T follicular helper cell (primary cell): Measurements from ENCODE around the gene RBFOX1.

Experiments
- DNase-seq: peaks from one replicate; pipeline ENCODE4 v3.0.0-alpha.2; 2020; ENCODE audit warnings: low read depth

RBFOX1 gene

DNA sequence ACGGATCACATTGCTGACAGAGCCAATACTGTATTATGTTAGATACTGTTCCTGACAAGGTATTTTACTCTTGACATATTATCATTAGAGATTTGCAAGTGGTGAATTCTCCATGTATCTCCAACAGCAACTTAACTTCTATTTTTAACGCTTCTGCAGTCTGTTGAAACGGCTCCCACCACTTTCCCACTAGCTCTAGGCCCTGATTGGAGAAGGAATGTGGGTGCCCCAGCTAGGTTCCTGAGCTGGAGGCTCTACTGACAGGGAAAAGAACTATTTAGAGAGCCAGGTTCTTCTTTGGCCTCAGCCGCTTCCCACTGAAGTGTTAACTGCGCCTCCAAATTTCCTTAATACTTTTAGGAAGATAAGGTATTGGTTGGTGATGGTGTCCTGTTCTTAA lies 191.8 kb downstream of the RBFOX1 start:
- no peak for DNase-seq

DNA sequence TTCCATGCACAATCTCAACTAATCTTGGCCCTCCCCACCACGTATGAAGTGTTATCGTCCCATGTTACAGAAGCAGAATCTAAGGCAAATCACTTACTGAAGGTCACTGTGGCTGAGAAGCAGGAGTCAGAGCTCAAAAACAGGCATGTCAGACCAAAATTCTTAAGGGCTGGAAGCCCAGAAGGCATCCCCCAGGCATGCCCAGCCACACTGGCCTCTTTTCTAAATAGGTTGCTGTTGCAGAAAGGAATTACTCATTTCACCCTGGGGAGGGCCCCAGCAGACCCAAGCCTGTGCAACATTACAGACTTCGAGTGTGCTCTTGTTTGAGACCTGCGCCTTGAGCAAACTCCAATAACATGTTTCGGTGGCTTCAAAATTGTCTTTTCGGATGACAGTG lies 194.1 kb downstream of the RBFOX1 start:
- DNase-seq, result no peak

DNA sequence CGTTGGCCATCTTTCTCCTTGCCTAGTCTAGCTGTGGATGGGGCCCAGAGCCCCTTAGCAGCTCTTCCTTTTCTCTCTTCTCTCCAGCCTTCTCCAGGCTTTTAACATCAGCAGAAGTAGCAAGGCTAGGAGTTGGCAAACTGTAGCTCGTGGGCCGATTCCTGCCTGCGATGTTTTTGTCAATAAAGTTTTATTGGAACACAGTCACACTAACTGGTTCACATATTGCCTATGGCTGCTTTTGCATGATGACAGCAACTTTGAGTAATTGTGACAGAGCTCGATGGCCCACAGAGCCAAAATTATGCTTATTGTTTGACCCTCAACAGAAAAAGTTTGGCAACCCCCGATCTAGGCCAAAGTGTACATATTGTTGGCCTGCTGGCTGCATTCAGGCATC lies 199.9 kb downstream of the RBFOX1 start:
- no peak for DNase-seq

DNA sequence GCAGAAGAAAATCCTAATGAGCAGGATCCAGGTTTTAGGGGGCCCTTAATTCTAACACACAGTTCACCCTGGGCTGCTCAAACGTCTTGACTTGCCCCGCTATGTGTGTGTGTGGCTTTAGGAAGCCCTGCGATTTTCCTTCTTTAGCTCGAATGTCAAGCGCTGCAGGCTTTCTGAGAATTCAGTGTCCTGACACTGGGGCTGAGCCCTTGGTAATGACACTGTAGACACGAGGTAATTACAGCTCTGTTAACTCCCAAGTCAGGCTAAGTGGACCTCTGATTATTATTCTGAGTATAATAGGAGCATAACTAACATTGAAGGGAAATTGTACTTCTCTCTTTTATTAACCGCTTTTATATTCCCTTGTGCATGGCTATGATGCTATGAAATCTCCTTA lies 202.1 kb downstream of the RBFOX1 start:
- no peak for DNase-seq

DNA sequence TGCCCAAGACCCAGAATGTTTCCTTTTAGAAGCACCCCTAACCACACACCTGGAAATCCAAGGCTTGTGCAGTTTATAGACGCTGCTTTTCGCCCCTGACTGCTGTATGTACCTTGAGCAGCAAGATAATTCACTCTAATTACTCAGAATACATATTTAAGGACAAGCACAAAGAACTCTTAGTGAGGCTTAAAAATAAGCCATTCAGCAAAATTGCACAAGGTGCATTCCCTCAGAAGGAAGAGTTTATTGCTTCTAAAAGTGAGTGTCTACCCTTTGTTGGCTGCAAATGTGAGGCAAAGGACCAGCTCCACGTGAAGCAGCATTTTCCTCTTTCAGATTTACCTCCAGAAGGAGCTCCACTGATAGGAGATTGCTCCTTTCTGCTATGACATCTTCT lies 208.4 kb downstream of the RBFOX1 start:
- no peak for DNase-seq

DNA sequence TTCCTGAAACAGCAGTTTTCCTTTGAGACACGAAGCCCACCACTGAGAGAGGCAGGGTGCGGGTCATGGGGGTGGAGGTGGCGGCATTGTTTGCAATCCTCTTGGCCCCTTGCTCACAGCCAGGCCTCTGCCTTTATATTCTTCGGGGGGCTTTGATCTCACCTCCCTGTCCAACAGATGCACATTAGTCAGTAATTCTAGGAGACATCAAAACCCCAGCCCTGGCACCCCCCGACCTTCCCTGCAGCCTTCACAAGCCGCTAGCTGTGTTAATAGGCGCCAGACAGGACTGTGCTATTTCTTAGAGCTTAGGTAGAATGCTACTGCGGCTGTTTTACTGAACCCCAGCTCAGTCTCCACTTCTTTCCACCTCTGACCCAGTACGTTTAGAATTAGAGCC lies 212.6 kb downstream of the RBFOX1 start:
- no peak for DNase-seq

DNA sequence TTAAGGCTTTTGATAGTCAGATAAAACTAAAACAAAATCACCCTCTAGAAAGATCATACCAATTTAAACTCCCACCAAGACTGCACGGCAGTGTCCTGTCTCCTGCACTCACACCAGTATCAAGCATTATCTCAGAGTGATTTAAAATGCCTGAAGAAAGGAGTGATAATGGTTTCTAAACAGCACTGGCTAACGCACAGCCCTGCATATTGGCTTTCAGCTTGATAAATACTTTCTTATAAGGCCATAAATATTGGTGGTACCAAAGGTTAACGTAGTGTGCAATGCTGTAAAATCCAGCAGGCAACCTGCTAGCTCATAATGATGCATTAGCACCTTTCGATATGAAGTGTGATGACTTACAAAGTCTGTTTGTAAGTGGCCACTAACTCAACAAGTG lies 214.3 kb downstream of the RBFOX1 start:
- no peak for DNase-seq

DNA sequence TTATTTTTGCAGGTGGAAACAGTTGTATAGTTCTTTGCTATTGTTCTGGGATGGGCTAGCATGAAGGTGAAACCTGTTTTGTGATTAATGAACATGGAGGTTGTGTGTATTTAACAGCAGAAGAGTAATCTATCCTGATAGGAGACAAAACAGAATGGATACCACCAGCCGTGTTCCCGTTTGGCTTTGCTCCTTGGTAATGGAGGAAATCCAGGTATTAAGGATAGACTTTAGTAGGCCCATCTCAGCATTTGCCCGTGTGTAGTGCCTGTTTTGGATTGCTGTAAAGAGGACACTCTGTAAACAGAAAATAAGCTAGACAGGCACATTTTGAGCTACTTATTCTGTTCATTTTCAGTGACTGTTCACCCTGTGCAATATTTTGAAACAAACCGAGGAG lies 215.1 kb downstream of the RBFOX1 start:
- no peak for DNase-seq

DNA sequence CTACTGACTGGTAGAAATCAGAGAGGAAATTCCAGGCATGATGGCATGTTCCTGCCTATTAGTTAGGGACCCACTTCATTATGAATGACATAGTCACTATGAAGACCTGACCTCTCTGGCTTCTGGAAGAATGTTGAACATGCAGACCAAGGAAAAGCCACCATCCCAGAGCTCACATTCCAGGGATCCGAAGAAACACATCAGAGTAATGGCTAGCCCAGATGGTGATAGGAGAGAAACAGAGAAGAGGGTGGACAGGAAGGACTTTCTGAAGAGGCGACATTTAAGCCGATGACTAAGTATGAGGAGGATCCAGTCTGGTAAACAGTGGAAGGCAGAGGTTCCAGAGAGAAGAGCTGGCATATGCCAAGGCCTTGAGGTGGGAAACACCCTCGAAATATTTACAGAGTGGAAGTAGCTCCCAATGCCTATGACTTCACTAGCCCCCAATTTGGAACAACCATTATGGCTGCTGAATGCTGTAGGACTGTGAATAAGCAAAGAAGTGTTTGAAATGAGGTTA lies 216.2 kb downstream of the RBFOX1 start:
- DNase-seq, result no peak

DNA sequence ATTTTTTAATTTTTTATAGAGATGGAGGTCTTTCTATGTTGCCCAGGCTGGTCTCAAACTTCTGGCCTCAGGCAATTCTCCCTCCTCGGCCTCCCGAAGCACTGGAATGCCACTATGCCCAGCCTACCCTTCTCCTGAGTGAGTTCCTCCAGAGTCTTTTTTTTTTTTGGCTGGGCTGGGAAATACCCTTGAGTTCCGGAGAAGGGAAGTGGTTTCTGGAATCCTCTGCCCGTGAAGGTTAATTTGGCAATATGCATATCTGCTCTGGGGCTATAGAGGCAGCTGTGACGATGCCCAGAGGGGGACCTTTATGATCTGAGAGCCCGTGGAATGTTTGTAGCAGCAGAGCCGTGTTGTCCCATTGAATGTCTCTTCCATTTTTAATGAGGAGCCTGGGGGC lies 217.5 kb downstream of the RBFOX1 start:
- DNase-seq, result no peak

DNA sequence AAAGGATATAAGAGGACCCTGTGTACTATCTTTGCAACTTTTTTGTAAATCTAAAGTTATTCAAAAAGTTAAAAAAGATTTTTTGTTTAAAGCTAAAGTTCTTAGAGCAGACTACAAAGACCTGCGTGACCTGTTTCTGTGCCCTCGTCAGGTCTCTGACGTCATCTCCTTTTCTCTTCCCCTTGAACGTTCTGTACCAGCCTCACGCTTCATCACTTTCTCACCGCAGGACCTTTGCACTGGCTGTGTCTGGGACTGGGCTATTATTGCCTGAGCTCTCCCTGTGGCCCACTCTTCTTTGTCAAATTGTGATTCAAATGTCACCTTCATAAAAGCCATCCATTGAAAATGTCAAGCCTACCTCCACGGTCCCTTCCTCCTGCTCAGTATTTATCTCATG lies 222.8 kb downstream of the RBFOX1 start:
- DNase-seq, result no peak

DNA sequence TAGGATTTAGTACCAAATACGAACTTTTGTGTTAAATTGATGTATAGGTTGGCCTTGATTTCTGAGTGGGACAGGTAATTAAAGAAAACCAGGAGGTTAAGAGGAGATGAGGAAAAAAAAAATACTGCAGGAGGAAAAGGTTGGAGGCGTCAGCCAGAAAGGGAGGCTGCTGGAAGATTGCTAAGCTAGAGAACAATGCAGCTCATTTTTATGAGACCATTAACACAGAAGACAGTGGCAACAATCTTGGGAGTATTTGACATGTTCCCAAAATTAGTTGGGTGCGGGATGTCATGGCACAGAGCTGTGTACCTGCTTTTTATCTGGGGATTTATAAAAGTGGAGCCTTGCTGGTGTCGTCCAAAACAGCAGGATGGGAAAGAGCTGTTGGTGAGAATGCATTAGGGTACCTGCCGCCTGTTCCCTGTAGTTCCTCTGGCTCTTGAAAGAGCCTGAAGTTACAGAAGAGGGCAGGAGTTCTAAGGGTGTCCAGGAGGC lies 229.3 kb downstream of the RBFOX1 start:
- no peak for DNase-seq

DNA sequence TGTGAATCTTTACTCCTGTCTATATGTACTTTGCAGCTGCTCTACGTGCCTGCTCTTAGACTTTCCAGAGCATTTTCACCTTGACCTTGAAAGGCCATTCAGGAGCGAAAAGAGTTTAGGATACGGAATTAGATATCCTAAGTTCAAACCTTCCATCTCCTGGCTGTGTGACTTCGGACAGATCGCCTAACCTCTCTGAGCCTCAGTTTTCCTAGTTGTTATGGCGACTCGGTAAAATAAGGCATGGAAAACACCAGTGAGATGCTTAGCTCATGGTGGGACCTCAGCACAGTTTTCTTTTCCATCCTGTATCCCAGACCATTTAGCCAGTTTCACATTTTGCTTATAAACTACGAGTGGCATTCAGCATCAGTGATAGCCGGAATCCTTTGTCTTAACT lies 233.7 kb downstream of the RBFOX1 start:
- no peak for DNase-seq

DNA sequence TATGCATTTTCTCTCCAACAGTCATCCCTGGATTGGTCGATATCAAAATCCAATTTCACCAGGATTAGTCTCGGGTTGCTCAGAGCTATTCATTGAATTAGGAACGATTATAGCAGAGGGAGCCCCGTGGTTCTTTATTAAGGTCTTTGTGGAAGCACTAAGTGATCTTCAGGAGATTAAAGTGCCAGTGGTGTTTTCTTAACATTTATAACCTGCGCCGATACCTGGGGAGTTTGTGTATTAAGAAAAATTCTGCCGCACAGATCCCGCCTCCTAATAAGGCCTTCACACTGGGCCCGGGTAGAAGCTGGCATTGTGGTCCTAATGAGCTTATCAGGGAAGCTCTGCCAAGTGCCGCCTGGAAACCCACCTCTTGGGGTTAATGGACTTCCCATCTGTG lies 238.7 kb downstream of the RBFOX1 start:
- DNase-seq, result no peak

DNA sequence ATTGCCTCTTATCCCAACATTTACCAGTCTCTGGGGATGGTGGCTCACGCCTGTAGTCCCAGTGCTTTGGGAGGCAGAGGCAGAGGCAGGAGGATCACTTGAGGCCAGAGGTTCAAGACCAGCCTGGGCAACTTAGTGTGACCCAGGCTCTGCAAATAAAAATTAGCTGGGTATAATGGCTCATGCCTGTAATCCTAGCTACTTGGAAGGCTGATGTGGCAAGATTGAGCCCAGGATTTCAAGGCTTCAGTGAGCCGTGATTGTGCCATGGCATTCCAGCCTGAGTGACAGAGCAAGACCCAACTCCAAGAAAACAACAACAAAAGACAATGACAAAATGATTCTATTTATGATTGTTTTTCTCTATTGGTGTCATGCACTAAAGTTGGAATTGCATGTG lies 244.9 kb downstream of the RBFOX1 start:
- DNase-seq, result no peak

DNA sequence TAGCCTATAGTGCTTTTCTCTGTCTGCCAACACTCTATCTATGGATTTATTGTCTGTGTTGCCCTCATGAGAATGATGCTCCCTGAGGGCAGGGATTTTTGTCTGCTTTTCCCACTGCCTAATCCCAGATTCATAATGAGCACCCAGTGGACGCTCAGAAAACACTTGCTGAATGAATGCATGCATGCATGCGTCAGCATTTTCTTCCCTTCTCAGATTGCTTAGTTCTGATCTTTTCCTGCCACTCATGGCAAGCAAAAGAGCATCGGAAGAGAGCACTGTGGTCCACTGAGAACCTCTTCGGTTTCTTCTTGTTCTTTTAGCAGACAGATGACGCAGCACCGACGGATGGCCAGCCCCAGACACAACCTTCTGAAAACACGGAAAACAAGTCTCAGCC lies 246.8 kb downstream of the RBFOX1 start:
- no peak for DNase-seq

DNA sequence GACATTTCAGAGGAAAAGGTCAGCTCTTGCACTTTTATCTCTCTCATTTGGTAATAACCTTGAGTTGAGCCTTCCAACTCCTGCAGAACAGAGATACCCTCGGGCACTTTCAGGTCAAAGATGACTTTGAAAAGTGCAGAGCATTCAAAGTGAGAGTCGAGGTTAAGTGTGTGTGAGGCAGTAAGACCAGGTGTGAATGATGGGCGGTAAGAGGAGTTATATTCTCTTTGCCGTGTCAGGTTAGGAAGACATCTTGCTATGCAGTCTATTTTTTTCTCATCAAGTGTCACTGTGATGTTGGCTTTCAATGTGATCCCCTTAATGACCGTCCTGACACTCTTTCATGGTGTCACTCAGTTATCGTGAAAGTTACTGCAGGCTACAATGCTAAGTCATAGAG lies 248.5 kb downstream of the RBFOX1 start:
- no peak for DNase-seq

DNA sequence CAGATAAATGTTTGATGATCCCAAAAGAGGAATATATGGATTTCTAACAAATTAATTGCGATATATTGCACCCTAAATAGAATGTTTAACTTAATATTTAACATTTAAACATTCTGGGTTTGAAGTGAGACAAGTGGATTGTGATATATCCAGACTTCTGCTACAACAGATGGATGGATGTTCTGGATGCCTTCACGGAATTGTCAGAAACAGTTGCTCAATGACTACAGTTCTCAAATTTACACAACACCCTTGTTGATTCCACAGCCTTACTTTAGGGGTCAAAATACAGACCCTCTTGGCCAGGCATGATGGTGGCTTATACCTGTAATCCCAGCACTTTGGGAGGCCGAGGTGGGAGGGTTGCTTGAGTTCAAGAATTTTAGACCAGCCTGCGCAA lies 250.8 kb downstream of the RBFOX1 start:
- DNase-seq, result no peak

DNA sequence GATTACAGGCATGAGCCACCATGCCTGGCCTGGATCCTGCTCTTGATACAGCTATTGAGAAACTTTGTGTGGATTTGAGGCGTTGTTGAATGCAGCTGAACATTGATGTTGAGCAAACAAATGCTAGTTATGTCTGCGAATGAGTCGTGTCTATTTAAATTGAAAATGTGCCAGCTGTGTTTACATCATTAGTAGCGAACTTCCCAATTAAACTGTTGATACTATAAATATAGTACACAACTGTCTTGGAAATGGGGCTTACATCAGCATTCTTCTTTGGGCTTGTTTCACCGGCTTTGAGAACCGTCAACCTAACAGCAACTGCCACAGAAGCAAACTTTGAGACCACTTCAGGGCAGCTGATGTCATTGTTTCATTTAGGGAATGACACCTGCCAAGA lies 251.9 kb downstream of the RBFOX1 start:
- DNase-seq, result no peak

DNA sequence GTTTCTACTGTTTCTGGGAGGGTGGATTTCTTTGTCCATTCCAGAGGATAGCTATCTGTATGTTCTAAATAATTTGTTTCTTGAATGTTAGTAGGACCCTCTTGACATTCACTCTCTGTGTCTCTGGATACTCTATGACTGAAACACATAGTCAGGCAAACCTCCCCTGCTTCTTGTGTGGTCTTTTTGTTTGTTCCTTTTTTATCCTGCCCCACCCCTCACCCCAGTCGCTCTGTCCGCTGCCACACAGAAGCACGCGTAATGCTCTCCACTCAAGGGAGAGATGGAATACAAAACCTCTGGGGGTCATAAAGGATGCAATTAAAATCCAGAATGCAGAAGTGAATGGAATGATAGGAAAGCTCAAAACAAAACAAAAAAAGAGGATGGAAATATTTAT lies 253.1 kb downstream of the RBFOX1 start:
- DNase-seq, result no peak

DNA sequence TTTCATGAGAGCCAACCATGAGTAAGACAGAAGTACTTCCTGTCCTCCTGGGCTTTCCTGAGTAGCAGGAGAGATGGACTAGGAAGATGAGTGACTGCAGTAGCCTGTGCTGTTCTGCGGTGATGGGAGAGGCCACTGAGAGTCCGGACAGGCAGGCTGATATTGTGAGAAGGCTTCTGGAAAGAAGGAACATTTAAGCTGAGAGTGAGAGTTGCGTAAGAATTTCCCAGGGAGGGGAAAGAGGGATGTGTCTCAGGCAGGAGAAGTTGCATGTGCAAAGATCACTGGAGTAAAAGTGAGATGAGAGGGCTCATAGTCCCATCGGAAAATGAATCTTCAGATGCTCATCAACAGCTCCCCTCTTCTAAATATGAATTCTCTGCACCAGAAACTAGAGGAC lies 258.3 kb downstream of the RBFOX1 start:
- no peak for DNase-seq

DNA sequence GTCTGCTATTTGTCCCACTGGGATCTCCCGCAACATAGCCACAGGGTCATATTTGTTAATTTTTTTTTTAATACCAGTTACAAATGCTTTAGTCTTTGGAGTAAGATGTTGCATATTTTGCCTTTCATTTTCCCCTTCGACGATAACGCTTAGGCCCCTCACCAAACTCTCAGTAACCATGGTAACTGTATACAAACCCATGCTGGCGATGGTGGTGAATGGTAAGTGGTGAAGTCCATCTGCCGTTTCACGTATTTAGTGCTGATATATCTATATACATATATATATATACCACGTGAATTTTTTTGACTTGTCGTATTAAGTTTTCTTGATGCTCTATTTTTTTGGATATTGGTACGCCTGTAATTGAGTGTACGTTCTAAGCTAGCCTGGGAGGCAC lies 263.7 kb downstream of the RBFOX1 start:
- DNase-seq, result no peak

DNA sequence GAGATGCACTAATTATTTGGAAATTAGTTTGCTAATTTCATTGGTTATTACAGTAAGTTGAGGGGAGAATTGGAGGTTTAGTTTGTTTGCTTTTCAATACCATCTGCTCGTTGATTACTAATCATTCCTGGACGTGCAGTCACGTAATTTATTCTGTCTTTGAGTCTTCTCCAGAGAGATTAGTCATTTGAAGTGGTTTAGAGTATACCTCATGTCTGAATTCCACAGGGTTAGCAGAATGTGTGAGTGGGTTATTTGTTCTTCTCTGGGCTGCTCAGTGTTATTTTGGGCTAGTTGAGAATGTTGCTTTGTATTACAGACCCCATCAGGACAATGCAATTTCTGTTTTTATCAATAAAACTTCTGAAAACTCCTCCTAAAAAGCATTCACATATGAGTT lies 265.0 kb downstream of the RBFOX1 start:
- DNase-seq, result no peak

DNA sequence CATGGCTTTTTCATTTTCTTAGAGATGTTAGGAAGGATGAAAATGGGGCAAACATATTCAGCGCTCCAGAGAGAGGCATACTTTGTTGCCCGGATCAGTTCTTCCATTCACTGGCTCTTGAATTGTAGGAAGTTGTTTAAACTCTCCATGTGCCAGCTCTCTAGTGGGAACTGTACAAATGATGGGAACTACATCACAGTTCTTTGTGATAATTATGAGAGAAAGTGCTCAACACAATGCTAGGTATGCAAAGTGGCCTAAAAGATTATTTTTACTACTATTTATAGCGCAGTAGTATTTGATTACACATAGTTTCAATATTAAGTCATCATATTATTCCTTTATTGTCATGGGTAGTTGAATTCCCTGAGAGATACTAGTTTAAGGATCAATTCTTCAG lies 268.5 kb downstream of the RBFOX1 start:
- DNase-seq, result no peak
